Measurements from ENCODE around the gene CPOX.
A peak's percentile ranks its signal among the peaks of the same experiment; 100 is the strongest.
"Not testable (repeated sequence)": the region's sequence is repeated elsewhere in the genome, so short reads cannot be mapped to it uniquely, and the experiment has no call there.

The CPOX gene

DNA sequence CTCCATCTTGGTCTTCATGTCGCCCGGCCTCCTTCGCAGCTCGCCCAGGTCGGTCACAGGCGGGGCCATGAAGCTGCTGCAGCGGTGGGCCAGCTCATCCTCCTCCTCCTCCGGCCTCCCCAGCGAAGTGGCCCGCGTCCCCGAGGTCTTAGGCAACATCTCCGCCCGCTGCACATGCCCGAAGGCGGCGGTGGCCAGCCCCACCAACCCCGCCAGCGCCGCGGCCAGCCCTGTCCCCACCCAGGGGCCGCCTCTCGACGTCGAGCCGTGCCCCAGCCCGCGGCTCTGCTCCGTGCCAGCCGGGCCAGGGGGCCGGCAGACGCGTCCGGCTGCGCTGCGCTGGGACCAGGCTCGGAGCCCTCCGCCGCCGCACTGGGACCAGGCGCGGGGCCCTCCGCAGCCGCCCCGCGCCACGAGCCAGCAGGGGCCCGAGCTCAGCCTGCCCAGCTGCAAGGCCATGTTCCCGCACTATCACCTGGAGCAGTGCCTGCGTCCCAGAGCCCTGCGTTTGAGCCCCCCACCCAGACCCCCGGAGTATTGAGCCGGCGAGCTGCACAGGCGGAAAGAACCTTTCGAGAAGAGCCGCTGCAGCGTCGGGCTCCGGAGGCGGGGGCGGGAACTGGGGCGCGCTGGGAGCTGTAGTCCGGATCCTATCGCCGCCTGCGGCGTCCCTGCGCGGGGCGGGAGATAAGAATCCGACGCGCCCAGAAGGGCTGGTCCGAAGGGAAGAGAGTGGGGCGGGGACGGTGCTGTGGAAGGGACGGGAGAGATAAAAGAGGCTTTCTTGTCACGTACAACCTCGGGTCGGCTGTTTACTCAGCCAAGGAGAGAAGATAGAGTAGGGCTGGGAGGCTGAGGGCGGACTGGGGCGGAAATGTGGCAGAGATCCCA, at the start of gene CPOX:
TSS of gene CPOX (minus strand) at position 566 of the 891 bp plus-strand sequence. CDS start at position 459, 107 bp downstream.
- peak; percentile 76 for DNase-seq

DNA sequence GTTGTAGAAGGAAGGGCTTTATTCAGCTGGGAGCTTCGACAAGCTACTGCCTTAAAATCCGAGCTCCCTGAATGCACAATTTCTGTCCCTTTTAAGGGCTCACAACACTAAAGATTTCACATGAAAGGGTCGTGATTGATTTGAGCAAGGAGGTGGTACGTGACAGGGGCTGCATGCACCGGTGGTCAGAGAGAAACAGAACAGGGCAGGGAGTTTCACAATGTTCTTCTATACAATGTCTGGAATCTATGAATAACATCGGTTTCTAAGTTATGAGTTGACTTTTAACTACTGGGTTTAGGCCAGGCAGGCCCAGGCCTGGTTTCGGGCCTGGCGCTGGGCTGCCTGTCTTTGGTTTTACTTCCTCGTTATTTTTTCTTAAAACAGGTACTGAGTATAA, 49.4 kb upstream of the CPOX start:
- not testable (repeated sequence) for DNase-seq

DNA sequence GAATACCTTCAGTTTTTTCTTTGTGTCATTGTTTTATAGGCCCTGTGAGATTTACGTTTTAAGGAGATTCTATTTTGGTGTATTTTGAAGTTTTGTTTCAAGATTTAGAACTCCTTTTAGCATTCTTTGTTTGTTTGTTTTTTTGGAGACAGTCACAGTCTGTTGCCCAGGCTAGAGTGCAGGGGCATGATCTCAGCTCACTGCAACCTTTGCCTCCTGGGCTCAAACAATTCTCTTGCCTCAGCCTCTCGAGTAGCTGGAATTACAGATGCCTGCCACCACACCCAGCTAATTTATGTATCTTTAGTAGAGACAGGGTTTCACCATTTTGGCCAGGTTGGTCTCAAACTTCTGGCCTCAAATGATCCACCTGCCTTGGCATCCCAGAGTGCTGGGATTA, 48.3 kb upstream of the CPOX start:
- DNase-seq: not testable (repeated sequence)

DNA sequence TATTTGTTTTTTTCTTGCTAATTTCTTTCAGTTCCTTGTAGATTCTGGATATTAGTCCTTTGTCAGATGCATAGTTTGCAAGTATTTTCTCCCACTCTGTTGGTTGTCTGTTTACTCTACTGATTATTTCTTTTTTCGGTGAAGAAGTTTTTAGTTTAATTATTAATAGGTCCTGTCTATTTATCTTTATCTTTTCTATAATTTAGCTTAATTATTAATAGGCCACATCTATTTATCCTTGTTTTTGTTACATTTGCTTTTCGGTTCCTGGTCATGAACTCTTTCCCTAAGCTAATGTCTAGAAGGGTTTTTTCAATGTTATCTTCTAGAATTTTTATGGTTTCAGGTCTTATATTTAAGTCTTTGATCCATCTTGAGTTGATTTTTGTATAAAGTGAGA, 45.1 kb upstream of the CPOX start:
- DNase-seq: not testable (repeated sequence)

DNA sequence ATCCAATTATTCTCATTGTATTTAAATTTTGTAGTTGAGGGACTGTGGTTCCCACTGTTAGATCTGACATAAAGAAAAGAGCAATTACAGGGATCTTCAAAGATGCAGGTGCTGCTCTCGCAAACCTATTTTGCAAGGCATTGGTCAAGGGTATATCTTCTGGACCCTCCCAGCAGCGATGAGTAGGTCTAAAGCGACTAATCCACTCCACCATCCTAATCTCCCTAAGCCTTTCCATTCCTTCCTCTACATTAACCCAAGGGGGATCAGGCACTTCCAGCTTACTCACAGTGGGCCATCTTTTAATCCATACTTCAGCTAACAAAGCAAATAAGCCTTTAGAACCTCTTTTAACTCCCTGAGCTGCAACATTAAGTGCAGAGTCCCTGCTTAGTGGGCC, 37.0 kb upstream of the CPOX start:
- DNase-seq: no peak

DNA sequence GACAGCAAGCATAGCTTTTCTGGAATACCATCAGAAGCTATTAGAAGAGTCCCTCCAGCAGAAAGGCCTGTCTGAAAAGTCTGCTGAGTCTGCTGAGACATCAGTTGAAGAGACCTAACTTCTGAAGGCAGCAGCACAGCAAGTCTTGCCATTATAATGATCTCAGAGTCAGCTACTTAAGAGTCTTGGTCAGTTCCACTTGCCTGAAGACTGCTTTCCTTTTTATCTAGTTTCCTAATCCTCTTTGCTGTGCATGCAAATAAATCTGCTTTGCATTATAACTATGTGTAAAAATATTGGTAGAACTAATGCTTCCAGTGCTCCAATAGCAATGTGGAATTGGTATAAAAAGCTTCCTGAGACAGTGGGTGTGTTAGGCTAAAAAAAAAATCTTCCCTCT, 34.9 kb upstream of the CPOX start:
- DNase-seq: no peak

DNA sequence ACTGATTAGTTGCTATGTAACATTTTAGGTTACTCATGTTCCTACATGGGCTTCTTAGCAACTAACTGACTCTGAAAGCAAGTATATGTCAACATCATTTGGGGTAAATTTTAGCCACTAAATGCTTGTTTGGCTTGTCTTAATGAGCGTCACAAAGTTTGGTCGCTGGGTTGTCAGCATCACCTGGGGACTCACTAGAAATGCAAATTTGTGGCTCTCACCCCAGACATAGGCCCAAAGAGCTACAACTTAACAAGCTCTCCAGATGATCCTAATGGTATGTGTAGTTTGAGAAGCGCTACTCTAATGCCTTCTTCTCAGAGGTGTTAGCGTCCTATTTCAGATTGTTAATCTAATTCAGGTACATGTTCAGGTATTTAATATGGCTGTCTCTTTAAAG, 32.7 kb upstream of the CPOX start:
- no peak for DNase-seq

DNA sequence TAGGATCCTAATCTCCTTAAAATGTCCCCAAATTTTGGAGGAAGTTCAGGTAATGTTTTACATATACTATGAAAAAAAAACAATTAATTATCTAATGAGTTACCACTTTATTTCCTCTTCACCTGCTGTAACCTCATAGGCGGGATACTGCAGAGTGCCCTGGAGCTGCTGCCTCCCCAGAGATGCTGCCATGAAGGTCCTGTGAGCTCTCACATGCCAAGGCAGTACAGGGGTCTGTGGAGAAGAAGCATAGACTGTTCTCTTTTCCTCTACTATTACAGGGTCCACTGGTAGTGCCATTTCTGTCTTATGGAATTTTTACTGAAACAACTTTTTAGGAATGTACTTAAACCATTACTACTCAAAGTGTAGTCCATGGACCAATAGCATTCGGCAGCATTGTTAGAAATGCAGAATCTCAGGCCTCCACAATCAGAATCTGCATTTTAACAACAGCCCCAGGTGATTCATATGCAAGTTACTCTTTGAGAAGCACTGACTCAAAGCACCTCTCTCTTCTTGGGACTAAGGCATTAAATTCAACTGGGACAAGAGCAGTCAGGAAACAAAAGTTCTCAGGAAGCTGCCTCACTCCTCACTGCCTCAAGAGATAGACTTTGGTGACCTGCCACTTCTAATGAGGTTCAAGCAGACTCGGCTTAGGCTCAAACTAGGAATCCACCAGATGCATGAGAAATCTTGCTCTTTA, 30.3 kb upstream of the CPOX start:
- DNase-seq: no peak

DNA sequence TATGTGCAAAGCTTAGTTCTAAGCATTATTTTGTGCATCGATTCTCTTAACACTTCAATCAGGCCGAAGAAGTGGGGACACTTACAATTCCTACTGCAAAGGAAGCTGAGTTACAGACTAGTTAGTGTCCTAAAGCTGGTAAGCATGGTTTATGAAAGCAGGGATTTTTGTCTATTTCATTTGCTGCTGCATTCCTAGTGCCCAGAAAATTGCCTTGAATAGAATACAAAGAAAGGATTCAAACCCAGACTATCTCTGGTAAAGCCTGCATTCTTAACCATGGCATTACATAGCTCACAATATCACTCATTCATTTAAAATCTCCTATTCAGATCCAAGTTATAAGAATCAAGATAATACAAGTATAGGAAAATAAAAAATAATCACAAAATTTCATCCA, 24.4 kb upstream of the CPOX start:
- DNase-seq: no peak

DNA sequence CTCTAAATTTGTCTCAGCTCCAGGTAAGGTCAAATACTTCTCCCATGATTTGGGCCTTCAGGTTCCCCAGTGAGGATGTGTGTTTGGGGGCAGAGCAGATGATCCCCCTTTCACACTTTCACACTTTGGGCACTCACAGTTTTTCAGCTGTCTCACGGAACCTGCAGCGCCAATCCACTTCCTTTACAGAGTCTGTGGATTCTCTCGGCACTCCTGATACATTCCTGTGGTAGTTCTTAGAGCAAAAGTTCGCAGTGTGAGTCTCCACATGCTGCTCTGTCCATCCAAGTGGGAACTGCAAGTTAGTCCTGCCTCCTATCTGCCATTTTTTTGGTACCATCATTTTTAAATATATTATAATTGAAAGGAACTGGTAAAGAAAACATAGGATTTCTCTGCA, 20.2 kb upstream of the CPOX start:
- DNase-seq: no peak

DNA sequence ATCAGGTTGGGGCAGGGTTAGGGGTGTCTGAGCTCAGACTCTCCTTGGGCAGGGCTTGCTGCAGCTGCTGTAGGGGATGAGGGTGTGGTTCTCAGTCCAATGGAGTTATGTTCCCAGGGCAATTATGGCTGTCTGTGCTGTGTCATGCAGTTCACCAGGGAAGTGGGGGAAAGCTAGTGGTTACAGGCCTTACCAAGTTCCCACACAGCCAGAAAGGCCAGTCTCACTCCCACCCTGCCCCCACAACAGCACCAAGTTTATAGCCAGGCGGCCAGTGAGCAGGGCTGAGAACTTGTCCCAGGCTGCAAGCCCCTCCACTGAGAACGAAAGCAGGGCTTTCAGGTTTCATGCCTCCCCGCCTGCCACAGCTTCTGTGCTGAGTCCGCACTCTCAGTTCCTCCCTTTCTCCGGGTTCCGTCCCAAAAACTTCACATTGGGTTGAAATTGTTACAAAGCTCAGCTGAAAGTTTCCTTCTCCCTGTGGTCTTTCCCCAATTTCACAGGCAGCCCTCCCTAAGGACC, 19.6 kb upstream of the CPOX start:
- no peak for DNase-seq

DNA sequence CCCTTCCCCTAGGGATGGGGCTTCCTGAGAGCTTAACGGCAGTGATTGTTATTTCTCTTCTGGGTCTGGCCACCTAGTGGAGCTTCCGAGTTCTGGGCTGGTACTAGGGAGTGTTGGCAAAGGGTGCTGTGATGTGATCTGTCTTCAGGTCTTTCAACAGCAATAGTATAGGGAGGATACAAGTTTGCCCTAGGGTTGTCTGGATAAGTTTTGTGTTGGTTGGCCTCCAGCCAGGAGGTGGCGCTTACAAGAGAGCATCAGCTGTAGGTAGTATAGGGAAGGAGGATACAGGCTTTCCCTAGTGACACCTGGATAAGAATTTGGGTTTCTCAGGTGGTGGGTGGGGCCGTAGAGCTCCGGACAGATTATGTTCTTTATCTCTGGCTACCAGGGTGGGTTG, 19.2 kb upstream of the CPOX start:
- no peak for DNase-seq

DNA sequence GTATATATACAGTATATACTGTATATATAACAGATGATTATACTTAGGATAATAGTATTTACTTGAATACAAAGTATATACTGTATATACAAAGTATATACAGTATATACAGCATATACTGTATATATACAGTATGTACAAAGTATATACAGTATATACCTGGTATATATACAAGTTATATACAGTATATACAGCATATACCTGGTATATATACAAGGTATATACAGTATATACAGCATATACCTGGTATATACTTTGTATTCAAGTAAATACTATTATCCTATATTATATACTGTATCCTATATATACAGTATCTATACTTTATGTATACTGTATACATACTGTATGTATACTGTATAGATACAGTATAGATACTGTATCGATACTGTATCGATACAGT, 14.6 kb upstream of the CPOX start:
- no peak for DNase-seq

DNA sequence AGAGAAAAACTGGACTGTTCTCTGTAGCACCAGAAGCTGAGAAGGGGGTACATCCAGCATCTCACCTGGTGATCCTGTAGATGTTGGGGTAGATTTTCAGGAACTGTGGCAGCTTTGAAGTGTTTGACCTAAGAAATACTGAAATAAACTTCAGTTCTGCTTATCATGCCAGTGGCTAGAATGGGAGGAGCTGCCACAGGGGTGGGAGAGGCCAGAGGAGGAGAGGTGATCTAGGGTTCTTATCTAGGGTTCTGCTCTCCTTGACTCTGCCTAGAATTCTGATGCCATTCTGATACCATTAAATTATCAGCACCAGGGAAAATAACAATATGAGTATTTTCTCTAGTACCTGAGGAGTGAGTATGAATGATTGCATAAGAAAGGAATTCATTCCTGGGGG, 10.2 kb upstream of the CPOX start:
- no peak for DNase-seq

DNA sequence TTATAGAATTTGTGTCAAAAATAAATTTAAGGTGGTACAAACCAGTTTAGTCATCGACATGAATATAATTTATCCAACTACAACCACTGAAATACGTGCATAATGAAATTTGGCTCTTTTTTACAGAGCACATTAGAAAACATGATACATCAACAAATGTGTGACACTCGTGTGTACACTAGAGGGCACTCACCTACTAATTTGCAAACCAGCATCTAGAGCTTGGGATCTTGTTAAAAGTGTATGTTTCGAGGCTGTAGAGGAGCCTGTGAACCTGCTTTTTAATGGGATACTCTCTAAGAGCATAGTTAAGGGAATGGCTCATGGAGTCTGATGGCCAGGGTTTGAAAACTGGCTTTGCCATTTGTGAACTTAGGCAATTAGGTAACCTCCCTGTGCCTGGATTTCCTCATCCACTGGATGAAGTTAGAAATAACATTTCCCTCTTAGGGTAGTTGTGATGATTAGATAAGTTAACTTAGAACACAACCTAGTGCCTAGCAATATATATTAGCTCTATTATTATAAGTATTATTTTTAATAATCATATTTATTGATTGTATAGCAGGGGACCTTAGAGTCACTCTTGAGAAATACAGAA, 8.8 kb upstream of the CPOX start:
- no peak for DNase-seq

DNA sequence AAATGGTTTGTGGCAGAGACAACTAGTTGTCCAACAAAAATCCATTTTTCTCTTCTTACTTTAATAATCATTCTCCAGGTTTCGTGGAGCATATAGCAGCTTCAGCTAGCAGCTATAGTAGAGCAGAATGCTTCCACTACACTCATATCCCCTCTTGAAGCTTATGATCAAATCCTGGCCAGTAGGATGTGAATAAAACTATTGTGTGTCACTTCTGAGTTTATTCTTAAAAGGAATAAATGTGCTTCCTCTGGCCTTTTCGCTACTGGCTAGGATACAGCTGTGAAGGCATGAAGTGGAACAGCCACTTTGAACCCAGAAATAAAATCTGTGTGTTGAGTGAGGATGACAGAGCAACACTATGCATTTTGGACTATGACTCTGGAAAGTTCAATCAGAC, 7.8 kb upstream of the CPOX start:
- DNase-seq: no peak

DNA sequence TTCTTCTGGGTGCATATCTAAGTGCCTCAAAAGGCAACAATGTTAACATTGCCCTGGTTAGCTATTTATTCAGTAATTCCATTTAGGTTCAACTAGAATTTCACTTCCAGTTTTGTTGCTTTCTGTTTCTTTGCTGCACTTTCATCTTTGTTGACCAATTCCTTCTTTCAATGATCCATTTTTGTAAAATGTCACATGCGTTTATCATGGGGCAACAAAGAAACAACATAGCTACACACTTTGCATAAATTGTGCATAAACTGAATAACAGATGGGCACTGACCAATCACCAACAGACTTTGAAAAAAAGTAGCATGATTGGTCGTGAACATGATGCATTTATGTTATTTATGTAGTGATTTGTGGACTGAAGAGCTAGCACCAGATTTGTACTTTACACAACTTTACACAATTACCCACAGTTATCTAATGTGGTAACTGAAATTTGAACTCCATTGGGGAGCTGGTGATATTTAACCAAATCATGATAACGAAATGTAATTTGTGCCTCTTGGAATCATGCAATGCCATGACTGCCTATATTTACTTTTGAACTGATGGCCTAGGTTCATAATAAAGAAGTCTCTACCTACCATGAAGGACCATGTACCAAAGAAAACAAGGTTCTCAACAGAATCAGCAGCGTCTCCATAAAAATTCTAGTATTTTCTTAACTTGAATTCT, 7.1 kb upstream of the CPOX start:
- no peak for DNase-seq

DNA sequence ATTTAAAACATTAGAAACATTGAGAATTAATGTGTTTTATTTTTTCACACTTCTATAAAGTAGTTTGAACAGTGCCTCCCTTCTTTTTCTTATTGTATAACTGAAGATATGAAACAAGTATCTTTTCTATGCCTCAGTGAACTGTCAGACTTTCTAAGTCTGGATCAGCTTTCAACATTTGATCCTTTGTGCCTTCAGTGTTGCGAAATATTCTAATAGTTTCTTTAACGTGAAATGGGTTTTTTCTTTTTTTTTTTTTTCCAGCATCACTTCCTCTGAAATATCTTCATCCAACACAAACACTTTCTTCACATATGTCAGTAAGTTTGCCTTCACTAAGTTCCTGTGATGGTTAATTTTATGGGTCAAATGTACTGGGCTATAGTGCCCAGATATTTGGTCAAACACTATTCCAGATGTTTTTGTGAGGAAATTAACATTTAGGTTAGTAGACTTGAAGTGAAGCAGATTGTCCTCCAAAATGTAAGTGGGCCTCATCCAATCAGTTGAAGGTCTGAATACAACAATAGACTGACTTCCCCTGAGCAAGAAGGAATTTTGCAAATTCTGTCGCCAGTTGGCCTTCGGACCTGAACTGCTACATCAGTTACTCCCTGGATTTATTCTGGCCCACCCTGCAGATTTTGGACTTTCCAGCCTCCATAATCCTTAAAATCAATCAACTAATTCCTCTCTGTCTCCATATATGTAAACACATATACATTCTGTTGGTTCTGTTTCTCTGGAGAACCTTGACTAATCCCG, 6.4 kb upstream of the CPOX start:
- DNase-seq: no peak

DNA sequence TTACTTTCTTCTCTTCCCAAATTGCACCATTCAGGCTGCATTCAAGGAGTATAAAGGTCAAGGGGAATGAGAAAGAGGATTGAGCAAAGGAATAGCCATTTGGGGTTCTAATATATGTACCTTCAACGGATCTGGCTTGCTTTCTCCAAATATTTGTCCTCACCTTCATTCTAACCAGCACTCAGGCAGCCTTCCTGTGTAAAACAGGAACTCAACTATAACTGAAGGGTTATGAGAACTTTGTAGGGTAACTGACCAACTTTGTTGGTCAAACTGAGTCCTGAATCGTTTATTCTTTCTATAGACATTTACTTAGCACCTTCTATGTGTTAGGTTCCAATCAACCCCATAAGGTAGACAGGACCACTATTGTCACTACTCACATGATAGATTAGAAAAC, 5.1 kb upstream of the CPOX start:
- DNase-seq: no peak

DNA sequence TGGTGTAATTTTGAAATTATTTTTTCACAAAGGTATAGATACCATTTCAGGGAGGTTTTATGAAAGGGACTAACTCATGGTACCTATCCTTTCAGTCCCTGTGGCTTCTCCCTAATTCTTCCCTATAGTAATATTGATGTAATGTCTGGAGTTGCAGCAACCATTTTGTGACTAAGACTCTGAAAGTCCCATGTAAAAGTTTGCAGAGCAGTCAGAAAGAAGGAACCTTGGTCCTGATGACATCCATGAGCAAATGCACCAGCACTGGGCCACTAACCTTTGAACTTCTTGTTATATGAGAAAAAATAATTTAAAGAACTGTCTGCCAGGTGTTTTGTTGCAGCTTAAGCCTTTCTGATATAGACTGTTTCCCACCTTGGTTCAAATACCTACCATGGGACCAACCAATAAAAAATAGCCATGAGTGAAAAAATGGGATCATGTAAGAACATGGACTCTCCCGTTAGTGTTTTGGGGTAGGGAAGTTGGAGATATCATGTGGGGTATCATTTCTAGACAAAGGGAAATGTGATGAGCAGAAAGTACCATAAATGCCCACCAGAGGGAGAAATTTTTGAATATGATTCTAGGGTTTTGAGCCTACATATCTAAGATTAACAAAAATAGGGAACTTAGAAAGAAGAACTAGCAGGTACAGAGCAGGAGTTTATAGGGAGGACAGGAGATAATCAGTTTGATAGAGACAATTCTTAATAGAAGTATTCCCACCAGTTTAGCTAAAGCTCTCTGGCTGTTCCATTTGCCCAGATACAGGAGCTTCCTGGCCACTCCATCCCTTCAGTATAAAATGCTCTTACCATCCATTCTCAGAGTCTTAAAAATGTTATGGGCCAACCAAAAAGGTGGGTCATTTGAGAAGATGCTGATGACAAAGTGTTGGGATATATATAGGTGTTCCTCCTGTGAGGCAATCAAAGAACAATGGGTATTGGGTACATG, 3.4 kb upstream of the CPOX start:
- no peak for DNase-seq

DNA sequence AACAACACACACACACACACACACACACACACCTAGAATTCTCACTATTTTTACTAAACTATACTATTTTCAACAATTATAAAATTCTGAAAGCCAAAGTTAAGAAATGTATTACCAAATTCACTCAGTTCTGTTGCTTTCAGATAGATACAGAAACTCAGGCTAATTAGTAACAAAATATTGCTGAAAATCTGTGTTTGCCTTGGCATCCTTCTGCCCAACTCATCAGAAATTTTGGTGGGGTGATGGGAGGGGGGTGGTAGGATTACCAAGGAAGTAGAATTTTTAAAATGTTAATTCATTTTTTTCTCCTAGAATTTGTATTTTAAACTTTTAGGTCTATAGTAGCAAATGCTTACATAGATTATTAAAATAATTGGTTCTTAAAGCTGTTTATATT, 2.7 kb upstream of the CPOX start:
- no peak for DNase-seq
